WTC11 (cell line): Measurements from ENCODE around the gene CSH1. TPM values are rescaled to one million over a fixed set of nuclear protein-coding genes. Genes with fewer than 3 reads are reported as not detected.

Experiments
- ATAC-seq: fragments of 200-7000 bp; cut with Tn5 transposase; 2 replicates; pipeline ENCODE4 v1.10.0; 2021; ENCODE audit warnings: mild to moderate bottlenecking, moderate library complexity
- CTCF ChIA-PET: fragments of 300-600 bp; sonication (Branson Sonifier 250); formaldehyde crosslinking; loops from one replicate; lab custom pipeline; 2021; ENCODE audit warnings: antibody characterized with exemption; lab: Charles Lee
- POLR2A ChIA-PET: fragments of 350-600 bp; sonication (Branson Sonifier 250); formaldehyde crosslinking; loops from one replicate; lab custom pipeline; 2021; ENCODE audit warnings: antibody characterized with exemption; lab: Charles Lee
- DNase-seq: peaks from one replicate; pipeline ENCODE4 v3.0.0; 2021; ENCODE audit warnings: low spot score
- H3K27ac Mint-ChIP-seq: 2 replicates; pipeline ENCODE4 v1.8.0; 2021; ENCODE audit warnings: mixed read lengths
- H3K27me3 Mint-ChIP-seq: 2 replicates; pipeline ENCODE4 v1.8.0; 2021; ENCODE audit warnings: low read depth, mild to moderate bottlenecking, moderate library complexity, mixed read lengths
- H3K36me3 Mint-ChIP-seq: 2 replicates; pipeline ENCODE4 v1.8.0; 2021; ENCODE audit warnings: mixed read lengths
- H3K4me1 Mint-ChIP-seq: 2 replicates; pipeline ENCODE4 v1.8.0; 2022; ENCODE audit warnings: mixed read lengths
- H3K4me3 Mint-ChIP-seq: 2 replicates; pipeline ENCODE4 v1.8.0; 2021; ENCODE audit warnings: mild to moderate bottlenecking, moderate library complexity, mixed read lengths
- H3K9me3 Mint-ChIP-seq: 2 replicates; pipeline ENCODE4 v1.8.0; 2021; ENCODE audit warnings: mixed read lengths
- ARID4B ChIP-seq: sonication (generic); formaldehyde crosslinking; IDR thresholded peaks from 2 replicates; pipeline ENCODE4 v1.8.0; 2023; ENCODE audit warnings: missing genetic modification reagents, mild to moderate bottlenecking, borderline replicate concordance
- ATF6 ChIP-seq: sonication (generic); formaldehyde crosslinking; IDR thresholded peaks from 2 replicates; pipeline ENCODE4 v1.8.1; 2023; ENCODE audit warnings: mild to moderate bottlenecking, missing genetic modification reagents
- CTCF ChIP-seq: fragments of 200-600 bp; IDR thresholded peaks from 2 replicates; pipeline ENCODE4 v1.8.0; 2022; ENCODE audit warnings: antibody characterized with exemption
- FOXJ3 ChIP-seq: sonication (generic); formaldehyde crosslinking; IDR thresholded peaks from 2 replicates; pipeline ENCODE4 v1.9.0; 2021; ENCODE audit warnings: missing genetic modification reagents, mild to moderate bottlenecking, borderline replicate concordance
- FOXK1 ChIP-seq: sonication (generic); formaldehyde crosslinking; IDR thresholded peaks from 2 replicates; pipeline ENCODE4 v1.8.0; 2022; ENCODE audit warnings: mild to moderate bottlenecking, moderate library complexity, missing genetic modification reagents
- GABPB1 ChIP-seq: sonication (generic); formaldehyde crosslinking; IDR thresholded peaks from 2 replicates; pipeline ENCODE4 v1.8.1; 2023; ENCODE audit warnings: mild to moderate bottlenecking, missing genetic modification reagents
- NFATC4 ChIP-seq: fragments of 250-450 bp; sonication (Bioruptor Pico); IDR thresholded peaks from 2 replicates; pipeline ENCODE4 v1.9.0; 2021; ENCODE audit warnings: mild to moderate bottlenecking
- OVOL2 ChIP-seq: fragments of 250-450 bp; sonication (Bioruptor Pico); IDR thresholded peaks from 2 replicates; pipeline ENCODE4 v1.9.0; 2021; ENCODE audit warnings: mild to moderate bottlenecking, borderline replicate concordance
- PRDM15 ChIP-seq: sonication (generic); formaldehyde crosslinking; IDR thresholded peaks from 2 replicates; pipeline ENCODE4 v1.8.0; 2022; ENCODE audit warnings: missing genetic modification reagents
- SMAD3 ChIP-seq: sonication (generic); formaldehyde crosslinking; IDR thresholded peaks from 2 replicates; pipeline ENCODE4 v1.8.0; 2022; ENCODE audit warnings: missing genetic modification reagents, mild to moderate bottlenecking, borderline replicate concordance
- TEAD4 ChIP-seq: sonication (generic); formaldehyde crosslinking; IDR thresholded peaks from 2 replicates; pipeline ENCODE4 v1.8.0; 2022; ENCODE audit warnings: mild to moderate bottlenecking, missing genetic modification reagents
- ZNF396 ChIP-seq: fragments of 250-450 bp; sonication (Bioruptor Pico); IDR thresholded peaks from 2 replicates; pipeline ENCODE4 v1.8.0; 2021; ENCODE audit warnings: mild to moderate bottlenecking, moderate library complexity, borderline replicate concordance
- total RNA-seq: library from RNA; stranded (reverse); gene quantifications from 3 replicates; pipeline ENCODE4 v1.2.3, GENCODE V29; 2021
- TF ChIP-seq, protein P1 (sequence below): sonication (generic); formaldehyde crosslinking; IDR thresholded peaks from 2 replicates; pipeline ENCODE4 v1.8.1; 2023; ENCODE audit warnings: mild to moderate bottlenecking, missing genetic modification reagents, moderate library complexity
- TF ChIP-seq, protein P2 (sequence below): sonication (generic); formaldehyde crosslinking; IDR thresholded peaks from 2 replicates; pipeline ENCODE4 v1.8.1; 2022; ENCODE audit warnings: low read depth, mild to moderate bottlenecking, moderate library complexity, missing genetic modification reagents, borderline replicate concordance

The CSH1 gene
- total RNA-seq, 1 experiment from 2014 or later = not detected

GRCh38 chr17:63911041-63911635 lies 14.8 kb upstream of the CSH1 start, which contains the start of gene CSHL1:
CSHL1 (minus strand) TSS chr17:63911258; CDS start chr17:63911196, 62 bp downstream.
- H3K27ac Mint-ChIP-seq = no peak within 1 kb of the TSS
- no peak for ATAC-seq
- peaks cover 21% of the 10 kb centered on the region for H3K4me1 Mint-ChIP-seq
- TF ChIP-seq ZNF396 (CRISPR knock-in tag) (no peak), PRDM15 (CRISPR knock-in tag) (0 out of 2 replicates have a peak, but pooled peaks have one; percentile 1)
- H3K9me3 Mint-ChIP-seq = no peaks in the 10 kb centered on the region
- no peak for DNase-seq
- H3K36me3 Mint-ChIP-seq = no peaks in the 10 kb centered on the region
- H3K4me3 Mint-ChIP-seq = no peak within 1 kb of the TSS
- ChIA-PET POLR2A (interaction anchor here (0.6 kb wide), 1 partner anchor 36 kb away, joined by 3 read pairs; no protein-coding TSS in a partner anchor), CTCF (interaction anchor here (0.7 to 4.3 kb wide), 37 partner anchors 8 to 371 kb away, joined by 3 to 43 read pairs (median 6); partner anchors contain the start of genes CSH2, ERN1, GH1 and GH2)
- peaks cover 5% of the 10 kb centered on the region; the same call in 1 of the 2 replicates for H3K27me3 Mint-ChIP-seq

DNA sequence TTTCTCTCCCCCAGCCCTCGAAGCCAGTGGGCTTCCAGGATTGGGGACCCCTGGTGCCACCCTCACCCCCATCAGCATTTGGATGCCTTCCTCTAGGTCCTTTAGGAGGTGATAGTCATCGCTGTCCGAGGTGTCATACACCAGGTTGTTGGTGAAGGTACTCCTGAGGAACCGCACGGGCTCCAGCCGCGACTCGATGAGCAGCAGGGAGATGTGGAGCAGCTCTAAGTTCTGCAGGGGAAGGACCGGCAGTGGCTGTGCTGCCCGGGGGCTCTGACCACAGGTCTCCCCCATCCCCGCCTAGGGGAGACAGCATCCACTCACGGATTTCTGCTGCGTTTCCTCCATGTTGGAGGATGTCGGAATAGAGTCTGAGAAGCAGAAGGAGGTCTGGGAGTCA lies 13.7 kb upstream of the CSH1 start:
- CTCF ChIA-PET = interaction anchor here (1.0 to 4.3 kb wide), 15 partner anchors 9 to 372 kb away, joined by 3 to 43 read pairs (median 15); partner anchors contain the start of genes GH1 and GH2

More for the DNA sequence above, 13.7 kb upstream of the CSH1 start:
- POLR2A ChIA-PET = no interaction called here
- H3K36me3 Mint-ChIP-seq = no peaks in the 10 kb centered on the region
- ATAC-seq = no peak
- peaks cover 21% of the 10 kb centered on the region for H3K4me1 Mint-ChIP-seq
- H3K4me3 Mint-ChIP-seq = no peak overlapping the region
- no peak for DNase-seq
- no peak overlapping the region for H3K27ac Mint-ChIP-seq
- H3K27me3 Mint-ChIP-seq = peaks cover 3% of the 10 kb centered on the region; the same call in 1 of the 2 replicates
- TF ChIP-seq ARID4B (CRISPR knock-in tag) = no peak
- no peak for TF ChIP-seq FOXJ3
- TF ChIP-seq CTCF = no peak
- TF ChIP-seq, protein P1, sequence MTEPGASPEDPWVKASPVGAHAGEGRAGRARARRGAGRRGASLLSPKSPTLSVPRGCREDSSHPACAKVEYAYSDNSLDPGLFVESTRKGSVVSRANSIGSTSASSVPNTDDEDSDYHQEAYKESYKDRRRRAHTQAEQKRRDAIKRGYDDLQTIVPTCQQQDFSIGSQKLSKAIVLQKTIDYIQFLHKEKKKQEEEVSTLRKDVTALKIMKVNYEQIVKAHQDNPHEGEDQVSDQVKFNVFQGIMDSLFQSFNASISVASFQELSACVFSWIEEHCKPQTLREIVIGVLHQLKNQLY (CRISPR knock-in tag) = no peak
- TF ChIP-seq NFATC4 (CRISPR knock-in tag) = no peak
- TF ChIP-seq FOXK1 (CRISPR knock-in tag) = no peak
- TF ChIP-seq ATF6 (CRISPR knock-in tag) = no peak
- TF ChIP-seq OVOL2 (CRISPR knock-in tag) = no peak
- TF ChIP-seq TEAD4 (CRISPR knock-in tag) = no peak
- TF ChIP-seq, protein P2, sequence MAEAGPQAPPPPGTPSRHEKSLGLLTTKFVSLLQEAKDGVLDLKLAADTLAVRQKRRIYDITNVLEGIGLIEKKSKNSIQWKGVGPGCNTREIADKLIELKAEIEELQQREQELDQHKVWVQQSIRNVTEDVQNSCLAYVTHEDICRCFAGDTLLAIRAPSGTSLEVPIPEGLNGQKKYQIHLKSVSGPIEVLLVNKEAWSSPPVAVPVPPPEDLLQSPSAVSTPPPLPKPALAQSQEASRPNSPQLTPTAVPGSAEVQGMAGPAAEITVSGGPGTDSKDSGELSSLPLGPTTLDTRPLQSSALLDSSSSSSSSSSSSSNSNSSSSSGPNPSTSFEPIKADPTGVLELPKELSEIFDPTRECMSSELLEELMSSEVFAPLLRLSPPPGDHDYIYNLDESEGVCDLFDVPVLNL (CRISPR knock-in tag) = no peak
- no peak for TF ChIP-seq SMAD3 (CRISPR knock-in tag)
- no peak for TF ChIP-seq GABPB1 (CRISPR knock-in tag)
- TF ChIP-seq, all 79 proteins: peak for 0
- no peaks in the 10 kb centered on the region for H3K9me3 Mint-ChIP-seq
